Activated naive CD4-positive, alpha-beta T cell treated with anti-CD3 and anti-CD28 coated beads, Interleukin-2, amount 50 U/mL, for 72 hours (primary cell): Measurements from ENCODE around the gene MRPL21. TPM values are rescaled to one million over a fixed set of nuclear protein-coding genes. Genes with fewer than 3 reads are reported as not detected.

ENCODE experiments used
- ATAC-seq, 2 donors: fragments of 150-1000 bp; cut with Tn5 transposase; 2 replicates each; pipeline ENCODE4 v1.10.0; 2021; ENCODE audit warnings: mild to moderate bottlenecking in 2 of 2, moderate library complexity in 2 of 2
- DNase-seq, 2 donors: peaks; one replicate each; pipeline ENCODE4 v3.0.0; 2021 to 2022; ENCODE audit warnings: low spot score in 2 of 2
- H3K27ac Mint-ChIP-seq, 2 donors: one replicate each; pipeline ENCODE4 v1.8.0; 2022; ENCODE audit warnings: mild to moderate bottlenecking in 2 of 2, mixed read lengths in 2 of 2
- H3K36me3 Mint-ChIP-seq, 2 donors: one replicate each; pipeline ENCODE4 v1.8.0; 2022; ENCODE audit warnings: mixed read lengths in 2 of 2
- H3K9me3 Mint-ChIP-seq, 2 donors: one replicate each; pipeline ENCODE4 v1.8.0; 2022; ENCODE audit warnings: mixed read lengths in 2 of 2
- total RNA-seq, 2 donors: library from RNA; stranded (reverse); gene quantifications; one replicate each; pipeline ENCODE4 v1.2.3, GENCODE V29; 2022

Gene MRPL21
- total RNA-seq, 2 donors from 2014 or later: 49.4 to 87.1 TPM

DNA sequence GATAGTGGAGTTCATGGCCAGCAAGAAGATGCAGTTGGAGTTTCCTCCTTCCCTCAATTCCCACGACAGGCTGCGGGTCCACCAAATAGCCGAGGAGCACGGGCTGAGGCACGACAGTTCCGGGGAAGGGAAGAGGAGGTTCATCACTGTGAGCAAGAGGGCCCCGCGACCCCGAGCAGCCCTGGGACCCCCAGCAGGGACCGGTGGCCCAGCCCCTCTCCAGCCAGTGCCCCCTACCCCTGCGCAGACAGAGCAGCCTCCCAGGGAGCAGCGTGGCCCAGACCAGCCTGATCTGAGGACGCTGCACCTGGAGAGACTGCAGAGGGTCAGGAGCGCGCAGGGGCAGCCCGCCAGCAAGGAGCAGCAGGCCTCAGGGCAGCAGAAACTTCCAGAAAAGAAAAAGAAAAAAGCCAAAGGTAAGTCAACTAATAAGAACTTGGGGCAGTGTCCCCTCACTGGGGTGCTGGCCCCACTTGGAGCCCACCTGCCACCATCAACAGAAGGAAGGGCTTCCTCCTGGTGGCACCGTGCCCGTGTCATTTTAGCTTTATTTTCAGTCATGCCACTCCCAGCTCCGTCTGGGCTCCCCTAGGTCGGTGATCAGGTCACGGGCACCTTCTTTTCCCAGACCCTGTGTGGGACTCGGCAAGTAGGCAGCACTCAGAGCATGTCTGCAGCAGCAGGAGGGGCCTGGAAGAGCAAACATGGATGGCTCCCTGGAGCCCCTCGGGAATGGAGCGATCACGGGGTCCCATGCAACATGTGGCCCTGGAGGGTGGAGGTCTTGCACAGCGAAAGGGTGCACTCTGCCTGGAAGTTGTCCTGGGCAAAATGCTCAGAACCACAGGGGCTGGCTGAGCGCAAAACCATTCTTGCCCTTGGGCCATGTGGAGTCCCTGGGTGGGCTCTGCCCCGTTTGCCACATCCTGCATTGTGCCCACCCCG is 33.3 kb upstream of the MRPL21 start:
- DNase-seq (no peak), ATAC-seq (no peak)
- Mint-ChIP-seq H3K9me3 (no peaks in the 10 kb centered on the region), H3K36me3 (no peaks in the 10 kb centered on the region), H3K27ac (no peak overlapping the region)

GRCh38 chr11:68936358-68936636 is 32.7 kb upstream of the MRPL21 start:
- ATAC-seq (no peak), DNase-seq (no peak)
- H3K9me3 Mint-ChIP-seq: no peaks in the 10 kb centered on the region
- no peaks in the 10 kb centered on the region for H3K36me3 Mint-ChIP-seq
- no peak overlapping the region for H3K27ac Mint-ChIP-seq

- Mint-ChIP-seq H3K36me3 (peaks cover under 1% of the 10 kb centered on the region in 2 donors), H3K27ac (no peak overlapping the region), H3K9me3 (no peaks in the 10 kb centered on the region)
- no peak for ATAC-seq
- no peak for DNase-seq
These were observed 32.1 kb upstream of the MRPL21 start for GRCh38 chr11:68935516-68936357.

- Mint-ChIP-seq H3K27ac (peak overlapping the region in 1 of 2 donors; percentile 40), H3K9me3 (no peaks in the 10 kb centered on the region), H3K36me3 (peaks cover 4 to 7% of the 10 kb centered on the region in 2 donors)
- no peak for DNase-seq
- ATAC-seq: no peak
These were observed 31.4 kb upstream of the MRPL21 start for GRCh38 chr11:68935066-68935465.

DNA sequence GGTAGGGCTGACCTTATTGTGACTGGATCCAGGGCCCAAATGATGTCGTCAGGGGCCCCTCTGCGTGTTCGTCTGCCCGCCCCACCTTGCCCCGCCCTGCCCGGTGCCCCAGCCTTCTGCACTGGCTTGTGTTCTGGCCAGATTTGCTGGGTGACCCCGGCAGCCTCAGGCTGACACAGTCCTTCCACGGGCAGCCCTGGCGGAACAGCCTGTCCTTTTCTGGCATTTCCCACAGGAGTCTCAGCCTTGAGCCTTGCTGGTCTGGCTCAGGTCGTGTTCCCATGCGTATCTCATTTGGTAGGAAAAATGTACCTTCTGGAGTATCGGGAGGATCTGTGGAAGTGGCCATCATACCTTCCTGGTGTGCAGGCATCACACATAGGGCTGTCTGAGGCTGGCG is 31.0 kb upstream of the MRPL21 start:
- ATAC-seq (no peak), DNase-seq (no peak)
- Mint-ChIP-seq H3K27ac (peak overlapping the region in 1 of 2 donors; percentile 40), H3K36me3 (peaks cover 4 to 8% of the 10 kb centered on the region in 2 donors), H3K9me3 (no peaks in the 10 kb centered on the region)

GRCh38 chr11:68934321-68934645 is 30.7 kb upstream of the MRPL21 start:
- DNase-seq: no peak
- no peak for ATAC-seq
- peaks cover 4 to 8% of the 10 kb centered on the region in 2 donors for H3K36me3 Mint-ChIP-seq
- H3K27ac Mint-ChIP-seq: no peak overlapping the region
- no peaks in the 10 kb centered on the region for H3K9me3 Mint-ChIP-seq

GRCh38 chr11:68933605-68934320 is 30.1 kb upstream of the MRPL21 start:
- Mint-ChIP-seq H3K36me3 (peaks cover 4 to 8% of the 10 kb centered on the region in 2 donors), H3K27ac (no peak overlapping the region), H3K9me3 (no peaks in the 10 kb centered on the region)
- DNase-seq (no peak), ATAC-seq (no peak)

DNA sequence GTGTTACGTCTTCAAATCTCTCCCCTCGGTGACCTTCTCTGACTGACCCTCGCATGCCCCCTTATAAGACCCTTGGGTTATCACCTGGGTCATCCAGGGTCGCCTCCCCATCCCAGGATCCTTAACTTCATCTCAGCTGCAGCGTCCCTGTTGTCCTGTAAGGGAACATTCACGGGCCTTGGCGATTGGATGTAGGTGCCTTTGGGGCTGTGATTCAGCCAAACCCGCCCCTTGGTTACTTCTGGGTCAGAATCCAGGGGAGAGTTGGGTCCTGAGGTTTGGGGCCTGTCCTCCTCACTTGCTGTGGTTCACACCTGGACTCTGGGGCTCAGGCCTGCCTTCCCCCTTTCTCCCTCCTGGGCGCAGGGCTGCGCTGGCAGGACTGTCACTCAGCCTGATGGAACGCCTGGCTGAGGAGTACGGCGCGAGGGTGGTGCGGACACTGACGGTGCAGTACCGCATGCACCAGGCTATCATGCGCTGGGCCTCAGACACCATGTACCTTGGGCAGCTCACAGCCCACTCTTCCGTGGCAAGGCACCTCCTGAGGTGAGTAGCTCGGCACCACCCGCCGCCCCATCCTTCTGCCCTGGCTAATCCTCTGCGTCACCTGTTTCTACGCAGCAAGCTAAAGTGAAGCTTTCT is 29.4 kb upstream of the MRPL21 start:
- H3K27ac Mint-ChIP-seq: peak overlapping the region; percentile 65 to 69
- H3K36me3 Mint-ChIP-seq: peaks cover 4 to 15% of the 10 kb centered on the region in 2 donors
- no peaks in the 10 kb centered on the region for H3K9me3 Mint-ChIP-seq
- DNase-seq (no peak), ATAC-seq (no peak)

- DNase-seq (no peak), ATAC-seq (no peak)
- H3K9me3 Mint-ChIP-seq: no peaks in the 10 kb centered on the region
- H3K27ac Mint-ChIP-seq: no peak overlapping the region
- peaks cover 5 to 19% of the 10 kb centered on the region in 2 donors for H3K36me3 Mint-ChIP-seq
These were observed 28.7 kb upstream of the MRPL21 start for GRCh38 chr11:68932358-68932757.

DNA sequence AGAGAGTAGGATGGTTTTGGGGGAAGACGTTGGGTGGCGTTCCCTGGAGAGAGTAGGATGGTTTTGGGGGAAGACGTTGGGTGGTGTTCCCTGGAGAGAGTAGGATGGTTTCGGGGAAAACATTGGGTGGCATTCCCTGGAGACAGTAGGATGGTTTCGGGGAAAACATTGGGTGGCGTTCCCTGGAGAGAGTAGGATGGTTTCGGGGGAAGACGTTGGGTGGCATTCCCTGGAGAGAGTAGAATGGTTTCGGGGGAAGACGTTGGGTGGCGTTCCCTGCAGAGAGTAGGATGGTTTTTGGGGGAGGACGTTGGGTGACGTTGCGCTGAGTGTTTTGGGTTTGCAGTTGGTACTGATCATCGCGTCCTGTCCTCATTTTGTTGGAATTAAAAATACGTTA is 28.3 kb upstream of the MRPL21 start:
- no peaks in the 10 kb centered on the region for H3K9me3 Mint-ChIP-seq
- peak overlapping the region in 1 of 2 donors; percentile 7 for H3K27ac Mint-ChIP-seq
- DNase-seq: no peak
- ATAC-seq: no peak
- peaks cover 10 to 24% of the 10 kb centered on the region in 2 donors for H3K36me3 Mint-ChIP-seq

- peaks cover 0 to 2% of the 10 kb centered on the region in 2 donors for H3K9me3 Mint-ChIP-seq
- DNase-seq (no peak), ATAC-seq (no peak)
- peak overlapping the region in 1 of 2 donors; percentile 55 for H3K27ac Mint-ChIP-seq
- peaks cover 13 to 30% of the 10 kb centered on the region in 2 donors for H3K36me3 Mint-ChIP-seq
These were observed 27.6 kb upstream of the MRPL21 start for GRCh38 chr11:68930991-68931855.

DNA sequence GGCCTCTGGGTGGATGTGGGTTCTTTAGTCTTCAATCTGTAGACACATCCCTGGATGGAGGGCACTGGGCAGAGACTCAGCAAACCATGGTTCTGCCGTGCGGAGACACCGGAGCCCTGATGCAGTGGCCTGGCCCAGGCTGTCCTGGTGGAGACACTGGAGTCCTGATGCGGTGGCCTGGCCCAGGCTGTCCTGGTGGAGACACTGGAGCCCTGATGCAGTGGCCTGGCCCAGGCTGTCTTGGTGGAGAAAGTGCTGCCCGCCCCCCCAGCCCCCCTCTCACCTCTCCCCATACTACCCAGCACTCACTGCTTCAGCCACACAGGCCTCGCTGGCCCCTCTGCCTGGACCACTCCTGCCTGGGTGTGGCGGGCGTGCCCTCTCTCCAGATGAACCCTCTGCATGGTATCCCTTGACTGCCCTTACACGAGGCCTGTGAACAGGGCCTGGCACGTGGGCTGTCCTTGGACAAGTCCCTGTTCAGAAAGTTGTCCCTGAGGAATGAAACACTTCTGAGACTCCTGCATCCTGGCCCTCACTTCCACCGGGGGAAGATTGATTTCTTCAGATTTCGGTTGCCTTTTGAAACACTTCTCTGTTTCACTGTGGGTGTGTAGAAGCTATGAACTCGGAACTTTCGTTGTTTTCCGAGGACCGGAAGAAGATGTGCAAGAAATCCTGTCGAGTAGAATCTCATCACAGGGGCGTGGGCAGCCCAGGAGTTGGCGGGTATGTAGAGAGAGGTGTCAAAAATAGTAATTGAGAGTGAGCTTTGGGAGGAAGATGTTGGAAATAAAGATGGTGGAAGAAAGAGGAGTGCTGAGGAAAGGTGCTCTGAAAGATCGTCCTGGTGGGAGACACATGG is 26.3 kb upstream of the MRPL21 start:
- Mint-ChIP-seq H3K27ac (no peak overlapping the region), H3K36me3 (peaks cover 25 to 43% of the 10 kb centered on the region in 2 donors), H3K9me3 (peaks cover 7 to 11% of the 10 kb centered on the region in 2 donors)
- DNase-seq: no peak
- no peak for ATAC-seq

DNA sequence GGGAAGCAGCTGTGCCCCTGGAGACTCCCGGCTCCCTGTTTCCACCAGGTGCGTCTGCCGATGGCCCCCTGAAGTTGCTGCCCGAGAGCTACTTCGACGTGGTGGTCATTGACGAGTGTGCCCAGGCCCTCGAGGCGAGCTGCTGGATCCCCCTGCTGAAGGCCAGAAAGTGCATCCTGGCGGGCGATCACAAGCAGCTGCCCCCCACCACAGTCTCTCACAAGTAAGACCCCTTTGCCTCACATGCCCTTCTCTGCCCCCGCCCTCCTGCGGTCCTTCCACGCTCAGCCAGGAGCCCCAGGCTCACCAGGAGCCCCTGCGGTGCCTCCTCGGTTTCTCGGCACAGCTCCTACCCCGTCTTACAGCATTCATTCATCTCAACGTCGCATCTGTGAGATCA is 25.5 kb upstream of the MRPL21 start:
- DNase-seq: no peak
- Mint-ChIP-seq H3K36me3 (peaks cover 33 to 51% of the 10 kb centered on the region in 2 donors), H3K9me3 (peaks cover 10 to 16% of the 10 kb centered on the region in 2 donors), H3K27ac (no peak overlapping the region)
- ATAC-seq: no peak

- no peak for DNase-seq
- peaks cover 41 to 59% of the 10 kb centered on the region in 2 donors for H3K36me3 Mint-ChIP-seq
- ATAC-seq: no peak
- no peak overlapping the region for H3K27ac Mint-ChIP-seq
- peaks cover 10 to 22% of the 10 kb centered on the region in 2 donors for H3K9me3 Mint-ChIP-seq
These were observed 24.7 kb upstream of the MRPL21 start for GRCh38 chr11:68928136-68928880.
